Adipocyte (in vitro differentiated cells): Measurements from ENCODE around the gene RASGRF2.

Source experiments
- DNase-seq: peaks from one replicate; pipeline ENCODE4 v3.0.0-alpha.2; 2015; ENCODE audit warnings: low read depth
- H3K27me3 ChIP-seq: replicated peaks from 2 replicates; pipeline ENCODE4 v1.7.0; 2013; ENCODE audit warnings: mild to moderate bottlenecking, low read length, moderate library complexity; ENCODE audit not compliant: control insufficient read depth, insufficient read depth
- H3K36me3 ChIP-seq: 2 replicates; pipeline ENCODE4 v1.7.0; 2013; ENCODE audit warnings: low read length, mild to moderate bottlenecking, moderate library complexity; ENCODE audit not compliant: control insufficient read depth, insufficient read depth, severe bottlenecking
- H3K4me1 ChIP-seq: 2 replicates; pipeline ENCODE4 v1.7.0; 2013; ENCODE audit warnings: mild to moderate bottlenecking, low read length, moderate library complexity; ENCODE audit not compliant: control insufficient read depth, insufficient read depth
- H3K4me3 ChIP-seq: 2 replicates; pipeline ENCODE4 v1.7.0; 2013; ENCODE audit warnings: mild to moderate bottlenecking, low read length, moderate library complexity
- H3K9ac ChIP-seq: 2 replicates; pipeline ENCODE4 v1.7.0; 2013; ENCODE audit warnings: mild to moderate bottlenecking, low read length, moderate library complexity
- H3K9me3 ChIP-seq: 2 replicates; pipeline ENCODE4 v1.7.0; 2013; ENCODE audit warnings: mild to moderate bottlenecking, low read length, moderate library complexity; ENCODE audit not compliant: control insufficient read depth

RASGRF2 gene

DNA sequence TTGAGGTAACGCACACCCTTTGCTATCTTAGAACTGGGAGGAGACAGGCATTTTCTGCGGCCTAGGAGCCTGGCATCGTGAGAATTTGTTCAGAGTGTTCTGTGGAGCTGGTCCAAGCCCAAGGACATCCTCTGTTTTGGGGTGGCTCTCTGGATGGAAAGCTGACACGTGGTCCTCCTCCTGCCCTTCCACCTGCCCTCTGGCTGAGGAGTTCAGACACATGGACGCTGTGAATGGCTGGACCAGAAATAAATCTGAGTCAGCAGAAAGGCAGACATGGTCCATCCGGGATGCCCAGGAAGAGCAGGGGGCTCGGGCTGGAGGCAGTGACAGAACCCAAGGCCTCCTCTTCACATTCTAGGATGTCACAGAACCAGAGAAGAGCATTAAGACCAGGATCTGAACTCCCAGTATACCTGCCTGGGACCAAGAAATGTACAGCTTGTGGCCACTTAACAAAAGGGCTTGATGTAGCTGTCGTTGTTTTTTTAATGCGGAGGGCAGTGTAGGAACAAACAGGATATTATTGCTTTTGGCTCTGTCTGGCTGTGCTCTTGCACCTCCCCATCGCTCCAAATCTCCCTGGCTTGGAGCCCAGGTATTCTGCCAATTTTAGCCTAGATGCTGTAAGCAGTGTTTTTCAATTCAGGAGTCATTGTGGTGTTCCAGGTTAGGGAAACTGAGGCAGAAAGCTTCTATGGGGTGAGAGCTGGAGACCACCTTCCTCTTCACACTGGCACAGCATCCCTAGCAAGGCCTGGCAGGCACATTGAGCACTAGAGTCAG is 275.3 kb downstream of the RASGRF2 start:
- Histone ChIP-seq H3K4me3 (peak overlapping the region; percentile 83), H3K4me1 (peaks cover 26% of the 10 kb centered on the region), H3K9me3 (no peaks in the 10 kb centered on the region), H3K36me3 (peaks cover 5% of the 10 kb centered on the region), H3K9ac (no peak overlapping the region), H3K27me3 (no peaks in the 10 kb centered on the region)
- no peak for DNase-seq

DNA sequence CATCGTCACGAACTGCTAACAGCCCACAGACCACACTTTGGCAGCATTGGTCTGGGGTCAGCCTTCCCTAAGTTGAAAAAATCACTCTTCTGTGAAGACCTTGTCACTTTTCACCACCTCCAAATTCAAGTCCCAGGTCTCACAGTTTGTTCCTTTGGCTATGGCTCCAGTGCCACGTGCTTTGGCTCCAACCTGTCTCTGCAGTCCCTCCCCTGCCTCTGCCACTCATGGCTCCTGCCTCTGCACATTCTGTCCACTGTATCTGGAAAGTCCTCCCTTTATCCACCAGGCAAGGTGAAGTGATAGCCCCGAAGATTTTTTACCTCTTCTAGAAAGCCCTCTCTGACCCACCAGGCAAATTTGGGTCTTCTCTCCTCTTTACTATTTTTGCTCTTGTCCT is 278.3 kb downstream of the RASGRF2 start:
- no peaks in the 10 kb centered on the region for H3K27me3 ChIP-seq
- peaks cover 19% of the 10 kb centered on the region for H3K4me1 ChIP-seq
- no peak overlapping the region for H3K4me3 ChIP-seq
- no peaks in the 10 kb centered on the region for H3K9me3 ChIP-seq
- H3K36me3 ChIP-seq = peaks cover 5% of the 10 kb centered on the region
- no peak for DNase-seq
- no peak overlapping the region for H3K9ac ChIP-seq

DNA sequence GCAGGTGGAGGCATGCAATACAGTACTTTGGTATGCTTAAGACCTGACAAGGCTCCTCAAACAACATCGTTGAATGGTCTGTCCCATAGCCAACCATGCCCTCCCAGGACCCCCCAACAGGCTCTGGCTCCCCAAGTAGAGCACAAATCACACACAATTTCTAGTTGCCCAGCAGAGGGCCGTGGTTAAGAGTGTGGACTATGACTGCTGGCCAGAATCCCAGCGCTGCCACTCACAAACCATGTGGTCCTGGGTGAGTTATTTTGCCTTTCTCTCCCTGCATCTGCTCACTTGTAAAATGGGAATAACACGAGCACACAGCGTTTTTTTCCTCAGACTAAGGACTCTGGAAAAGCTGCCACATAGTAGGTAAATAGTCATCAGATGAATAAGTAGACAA is 279.4 kb downstream of the RASGRF2 start:
- H3K9ac ChIP-seq = no peak overlapping the region
- no peak for DNase-seq
- H3K4me1 ChIP-seq = peaks cover 20% of the 10 kb centered on the region
- H3K36me3 ChIP-seq = peaks cover 5% of the 10 kb centered on the region
- no peaks in the 10 kb centered on the region for H3K9me3 ChIP-seq
- no peaks in the 10 kb centered on the region for H3K27me3 ChIP-seq
- no peak overlapping the region for H3K4me3 ChIP-seq

DNA sequence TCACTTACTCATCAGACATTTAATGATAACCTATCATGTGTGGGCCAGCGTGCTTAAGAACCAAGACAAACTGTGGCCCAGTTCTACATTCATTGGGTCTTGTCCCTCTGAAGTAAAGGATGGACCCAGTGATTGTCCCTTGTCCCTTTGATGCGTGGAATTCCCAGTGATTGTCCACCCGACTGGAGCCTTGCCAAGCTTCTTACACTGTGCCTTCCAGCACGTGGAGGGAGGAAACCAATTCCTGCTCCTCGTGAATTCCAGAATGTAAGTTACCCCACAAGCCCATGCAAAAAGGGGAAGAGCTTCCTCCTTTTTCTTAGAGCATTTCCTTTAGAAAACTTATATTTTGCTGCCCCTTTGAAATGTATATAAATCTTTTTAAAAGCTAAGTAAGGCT is 280.8 kb downstream of the RASGRF2 start:
- Histone ChIP-seq H3K27me3 (no peaks in the 10 kb centered on the region), H3K4me3 (no peak overlapping the region), H3K4me1 (peaks cover 21% of the 10 kb centered on the region), H3K9ac (no peak overlapping the region), H3K9me3 (no peaks in the 10 kb centered on the region), H3K36me3 (peaks cover 8% of the 10 kb centered on the region)
- DNase-seq = no peak

DNA sequence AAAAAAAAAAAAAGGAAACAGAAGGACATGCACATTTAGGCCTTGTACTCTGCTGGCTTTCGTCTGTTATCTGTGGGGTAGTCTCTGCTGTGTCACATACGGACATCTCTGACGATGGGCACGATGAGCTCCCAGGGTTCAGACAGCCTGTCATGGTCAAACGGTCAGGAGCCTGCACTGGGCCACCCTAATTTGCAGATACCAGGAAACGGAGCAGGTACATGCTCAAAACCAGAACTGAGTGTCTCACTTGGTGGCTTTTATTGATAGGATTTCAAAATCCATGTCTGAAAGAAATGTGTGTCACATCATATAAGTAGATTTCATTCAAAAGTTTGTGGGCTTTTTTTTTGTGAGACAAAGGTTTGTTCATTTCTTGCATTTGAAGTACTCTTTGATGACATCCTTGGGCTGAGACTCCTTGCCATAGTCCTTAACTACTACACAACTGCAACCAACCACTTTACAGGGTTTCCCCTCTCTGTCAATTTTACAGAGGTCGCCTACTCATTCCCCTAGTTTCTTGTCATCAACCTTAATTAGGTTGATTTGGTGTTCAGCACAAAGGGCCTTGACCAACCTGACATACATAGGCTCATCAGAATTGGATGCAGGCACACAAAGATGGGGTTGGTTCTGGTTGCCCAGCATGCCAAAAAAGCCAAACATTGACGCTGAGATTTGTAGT is 281.9 kb downstream of the RASGRF2 start:
- H3K36me3 ChIP-seq = peaks cover 8% of the 10 kb centered on the region
- no peaks in the 10 kb centered on the region for H3K9me3 ChIP-seq
- H3K4me1 ChIP-seq = peaks cover 26% of the 10 kb centered on the region
- H3K9ac ChIP-seq = no peak overlapping the region
- H3K4me3 ChIP-seq = no peak overlapping the region
- H3K27me3 ChIP-seq = no peaks in the 10 kb centered on the region
- DNase-seq = no peak

DNA sequence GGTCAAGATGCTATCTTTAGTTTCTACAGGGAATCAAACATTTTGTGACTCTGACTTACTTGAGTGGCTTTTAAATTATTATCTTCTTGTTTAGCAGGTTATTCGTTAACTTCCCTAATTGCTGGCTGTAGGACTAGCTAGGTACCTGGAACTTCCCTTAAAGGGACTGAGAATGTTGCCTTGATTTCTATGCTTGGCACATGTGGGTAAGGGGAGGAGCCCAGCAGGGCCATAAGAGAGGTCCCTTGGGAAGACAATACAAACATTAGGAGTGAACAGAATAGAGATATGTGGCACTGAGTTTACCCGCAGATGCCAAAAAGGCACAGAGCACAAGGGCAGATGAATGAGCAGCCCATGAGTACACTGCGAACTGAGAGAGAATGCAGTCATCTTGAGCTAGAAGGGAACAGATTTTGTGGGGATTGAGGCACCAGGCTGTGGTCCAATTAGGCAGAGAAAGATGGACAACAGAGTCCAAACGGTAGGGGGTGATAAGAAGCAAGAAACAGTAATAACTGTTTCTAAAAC is 282.8 kb downstream of the RASGRF2 start:
- no peak for DNase-seq
- peaks cover 8% of the 10 kb centered on the region for H3K36me3 ChIP-seq
- no peaks in the 10 kb centered on the region for H3K27me3 ChIP-seq
- no peak overlapping the region for H3K4me3 ChIP-seq
- H3K9ac ChIP-seq = no peak overlapping the region
- H3K4me1 ChIP-seq = peaks cover 35% of the 10 kb centered on the region
- H3K9me3 ChIP-seq = no peaks in the 10 kb centered on the region

DNA sequence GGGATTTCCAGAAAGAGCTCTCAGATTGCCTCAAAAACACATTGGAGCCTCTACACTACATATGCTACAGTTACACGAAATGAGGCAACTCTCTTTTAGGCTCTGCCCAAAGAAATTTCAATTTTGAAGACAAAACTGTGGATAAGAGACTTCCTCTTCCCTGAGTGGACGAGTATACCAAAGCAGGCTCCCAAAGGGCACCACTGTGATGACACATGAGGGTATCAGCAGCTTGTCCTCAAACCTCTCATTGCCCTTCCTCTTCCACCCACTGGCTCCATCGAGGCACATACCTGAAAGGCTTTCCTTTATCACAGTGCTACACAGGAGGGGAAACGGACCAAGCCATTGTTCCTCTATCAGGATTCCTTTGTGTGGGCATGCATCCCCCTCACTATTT is 284.3 kb downstream of the RASGRF2 start:
- no peak for DNase-seq
- Histone ChIP-seq H3K9me3 (no peaks in the 10 kb centered on the region), H3K36me3 (peaks cover 3% of the 10 kb centered on the region), H3K4me1 (peaks cover 39% of the 10 kb centered on the region), H3K4me3 (no peak overlapping the region), H3K27me3 (no peaks in the 10 kb centered on the region), H3K9ac (no peak overlapping the region)

DNA sequence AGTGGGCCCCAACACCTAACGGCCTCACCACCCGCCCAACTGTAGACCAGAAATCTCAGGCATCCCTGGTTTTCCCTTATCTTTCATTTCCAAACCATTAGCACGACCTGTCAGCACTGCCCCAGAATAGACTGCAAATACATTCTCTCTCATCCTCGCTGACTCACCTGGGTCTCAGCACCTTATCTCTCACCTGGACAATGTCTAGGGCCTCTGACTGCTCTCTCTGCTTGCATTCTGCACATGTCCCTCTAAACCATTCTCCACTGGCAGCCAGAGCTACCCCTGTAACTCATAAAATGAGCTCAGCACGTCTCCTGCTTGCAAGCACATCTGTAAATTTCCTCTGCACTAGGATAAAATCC is 285.7 kb downstream of the RASGRF2 start:
- no peak for DNase-seq
- H3K36me3 ChIP-seq = peaks cover 7% of the 10 kb centered on the region

DNA sequence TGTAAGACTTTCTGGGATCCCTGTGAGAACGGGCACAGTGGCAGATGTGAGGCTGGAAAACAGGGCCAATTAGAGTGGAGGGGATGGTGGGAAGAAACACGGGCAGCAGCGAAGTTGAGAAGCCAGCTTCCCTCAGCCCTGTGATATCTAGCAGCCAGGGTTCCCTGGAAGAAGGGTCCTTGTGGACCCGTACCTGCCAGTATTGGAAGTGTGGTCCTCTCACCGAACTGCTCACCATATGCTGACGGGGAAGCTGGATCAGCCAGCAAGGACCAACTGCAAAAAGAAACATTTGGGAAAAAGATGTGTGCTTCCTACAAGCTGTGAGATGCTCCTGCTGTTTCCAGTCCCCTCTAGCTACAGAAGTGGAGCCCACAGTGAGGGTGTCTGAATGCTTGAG is 286.5 kb downstream of the RASGRF2 start:
- Histone ChIP-seq H3K27me3 (no peaks in the 10 kb centered on the region), H3K36me3 (peaks cover 9% of the 10 kb centered on the region), H3K4me3 (no peak overlapping the region), H3K4me1 (peaks cover 39% of the 10 kb centered on the region), H3K9ac (no peak overlapping the region), H3K9me3 (no peaks in the 10 kb centered on the region)
- DNase-seq = no peak

More for the DNA sequence above, 285.7 kb downstream of the RASGRF2 start:
- H3K27me3 ChIP-seq = no peaks in the 10 kb centered on the region
- H3K9me3 ChIP-seq = no peaks in the 10 kb centered on the region
- H3K4me3 ChIP-seq = no peak overlapping the region
- H3K9ac ChIP-seq = no peak overlapping the region
- peaks cover 39% of the 10 kb centered on the region for H3K4me1 ChIP-seq

DNA sequence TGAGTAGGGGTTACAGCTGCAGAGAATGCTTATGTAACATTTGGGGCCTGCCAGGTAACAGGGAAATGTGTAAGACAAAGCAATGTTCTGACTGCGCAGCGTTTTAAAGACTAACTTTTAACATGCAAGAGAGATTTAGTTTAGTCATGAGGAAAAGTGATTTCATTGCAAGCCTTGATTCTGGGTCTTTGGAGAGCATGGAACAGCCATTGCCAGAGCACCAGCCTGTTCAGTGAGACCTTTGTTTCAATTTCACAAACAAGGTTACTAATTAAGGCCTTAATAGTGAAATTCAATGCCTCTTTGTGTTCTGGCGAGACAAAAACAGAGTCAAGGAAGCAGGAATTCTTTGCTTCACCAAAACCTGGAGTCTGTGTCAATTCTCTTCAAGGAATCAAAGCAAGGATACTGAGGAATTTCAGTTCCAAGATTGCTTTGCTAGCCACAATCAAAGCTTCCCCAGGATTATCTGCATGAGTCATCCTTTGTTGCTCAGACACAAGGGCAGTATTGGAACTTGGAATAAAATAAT is 287.3 kb downstream of the RASGRF2 start:
- Histone ChIP-seq H3K27me3 (no peaks in the 10 kb centered on the region), H3K36me3 (peaks cover 17% of the 10 kb centered on the region), H3K4me1 (peaks cover 39% of the 10 kb centered on the region), H3K9me3 (no peaks in the 10 kb centered on the region), H3K4me3 (no peak overlapping the region), H3K9ac (no peak overlapping the region)
- DNase-seq = peak; percentile 31

DNA sequence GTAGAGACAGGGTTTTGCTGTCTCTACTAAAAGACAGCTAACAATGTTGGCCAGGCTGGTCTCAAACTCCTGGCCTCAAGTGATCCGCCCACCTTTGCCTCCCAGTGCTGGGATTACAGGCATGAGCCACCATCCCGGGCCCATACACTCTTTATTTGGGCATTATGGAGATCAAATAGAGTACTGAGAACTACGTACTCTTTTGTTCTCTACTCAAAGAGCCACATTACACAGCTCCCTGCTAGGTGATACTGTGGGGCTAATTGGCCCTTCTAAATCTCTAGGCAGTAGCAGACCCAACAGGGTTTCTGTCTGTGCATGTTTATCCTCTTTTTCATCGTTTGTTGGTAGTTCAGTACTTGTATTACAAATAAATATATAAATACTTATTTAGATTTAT is 289.1 kb downstream of the RASGRF2 start:
- H3K36me3 ChIP-seq = peaks cover 35% of the 10 kb centered on the region
- H3K27me3 ChIP-seq = no peaks in the 10 kb centered on the region
- H3K9me3 ChIP-seq = no peaks in the 10 kb centered on the region
- H3K4me3 ChIP-seq = no peak overlapping the region
- no peak for DNase-seq
- H3K4me1 ChIP-seq = peaks cover 35% of the 10 kb centered on the region
- H3K9ac ChIP-seq = no peak overlapping the region
